Upper lobe of left lung (tissue), 6 donors: ENCODE measurements around the gene ACP3. TPM values are rescaled to one million over a fixed set of nuclear protein-coding genes. Genes with fewer than 3 reads are reported as not detected.
A peak's percentile ranks its signal among the peaks of the same experiment; 100 is the strongest.

Experiments used
- ATAC-seq, 2 donors: fragments of 200-7000 bp; cut with Tn5 transposase; one replicate each; pipeline ENCODE4 v1.9.1; 2022; ENCODE audit warnings: mild to moderate bottlenecking in 2 of 2, moderate library complexity in 2 of 2; ENCODE audit not compliant: low FRiP score in 2 of 2
- DNase-seq, 2 donors: peaks; one replicate each; pipeline ENCODE4 v3.0.0-alpha.2; 2019 to 2020
- H3K27ac ChIP-seq, 4 donors: fragments of 200-600 bp; sonication (generic); one replicate each; pipeline ENCODE4 v1.5.1; 2016 to 2019
- H3K27me3 ChIP-seq, 4 donors: fragments of 200-600 bp; sonication (generic); one replicate each; pipeline ENCODE4 v1.5.1; 2017 to 2019
- H3K36me3 ChIP-seq, 4 donors: fragments of 200-600 bp; sonication (generic); one replicate each; pipeline ENCODE4 v1.5.1; 2016 to 2019
- H3K4me1 ChIP-seq, 4 donors: fragments of 200-600 bp; sonication (generic); one replicate each; pipeline ENCODE4 v1.5.1; 2018 to 2019
- H3K4me3 ChIP-seq, 4 donors: fragments of 200-600 bp; sonication (generic); one replicate each; pipeline ENCODE4 v1.5.1; 2017 to 2019; ENCODE audit warnings: mild to moderate bottlenecking in 2 of 4, moderate library complexity in 1 of 4
- H3K9me3 ChIP-seq, 4 donors: fragments of 200-600 bp; sonication (generic); one replicate each; pipeline ENCODE4 v1.5.1; 2018 to 2019
- CTCF ChIP-seq, 6 experiments: fragments of 450-650 bp in 4 of 6; fragments of 200-600 bp in 2 of 6; sonication (generic) in 2 of 6; IDR thresholded peaks; one replicate each; pipeline ENCODE4 v1.5.1; 2016 to 2019; ENCODE audit warnings: antibody characterized with exemption in 6 of 6
- EP300 ChIP-seq, 4 donors: sonication (generic); formaldehyde crosslinking; IDR thresholded peaks; one replicate each; pipeline ENCODE4 v1.5.1; 2017; ENCODE audit warnings: antibody characterized with exemption in 4 of 4, control low read depth in 2 of 4
- POLR2A ChIP-seq, 4 donors: fragments of 450-650 bp; IDR thresholded peaks; one replicate each; pipeline ENCODE4 v1.5.1; 2016 to 2017; ENCODE audit warnings: antibody characterized with exemption in 4 of 4, mild to moderate bottlenecking in 2 of 4
- POLR2AphosphoS5 ChIP-seq, 2 donors: sonication (generic); formaldehyde crosslinking; IDR thresholded peaks; one replicate each; pipeline ENCODE4 v1.5.1; 2017; ENCODE audit warnings: antibody characterized with exemption in 2 of 2
- WGBS, 2 donors: methylation state at CpG; one replicate each; pipeline ENCODE4 v1.1.5; 2017 to 2018; 5-methylcytosine and 5-hydroxymethylcytosine counted together
- total RNA-seq, 6 donors: library from RNA; depleted of rRNA in 4 of 6; stranded (reverse); fragments of >200 nt in 4 of 6; gene quantifications; one replicate each; pipeline versions ENCODE4 v1.1.0 to v1.2.1, GENCODE V29; 2016 to 2021
- donor health status: DM: no; HTN: no; CAD: no; lungs with moderate emphysema.
- donor health status: DM: no; HTN: yes; CAD: no; lungs with severe emphysema.

Gene ACP3
- total RNA-seq, 6 donors from 2014 or later: 8.8 to 21.6 (median 15.4) TPM

- ATAC-seq (peak; percentile 85 to 93), DNase-seq (peak in 1 of 2 donors; percentile 69)
- peaks cover 0 to 6% (median 0%) of the 10 kb centered on the region in 4 donors for H3K36me3 ChIP-seq
- 17 to 19% methylated on average over 6 of the region's 6 CpGs for WGBS, 2 donors
- H3K9me3 ChIP-seq: no peaks in the 10 kb centered on the region
- no peak for TF ChIP-seq POLR2A (IDR thresholded peaks at IDR 0.05)
- TF ChIP-seq POLR2AphosphoS5 (IDR thresholded peaks at IDR 0.05): no peak
- peak; percentile 77 to 92 (median 88) for TF ChIP-seq CTCF (IDR thresholded peaks at IDR 0.05)
- no peak for TF ChIP-seq EP300 (IDR thresholded peaks at IDR 0.05)
- H3K27ac ChIP-seq: no peak overlapping the region
- H3K4me3 ChIP-seq: no peak overlapping the region
- H3K4me1 ChIP-seq: no peaks in the 10 kb centered on the region
- no peaks in the 10 kb centered on the region for H3K27me3 ChIP-seq
Observed at GRCh38 chr3:132352556-132353143, 35.4 kb downstream of the ACP3 start.

- no peak overlapping the region for H3K4me3 ChIP-seq
- no peaks in the 10 kb centered on the region for H3K9me3 ChIP-seq
- H3K4me1 ChIP-seq: no peaks in the 10 kb centered on the region
- H3K27me3 ChIP-seq: no peaks in the 10 kb centered on the region
- peaks cover 0 to 6% (median 0%) of the 10 kb centered on the region in 4 donors for H3K36me3 ChIP-seq
- H3K27ac ChIP-seq: no peak overlapping the region
- no peak for TF ChIP-seq POLR2A (IDR thresholded peaks at IDR 0.05)
- TF ChIP-seq EP300 (IDR thresholded peaks at IDR 0.05): no peak
- no peak for TF ChIP-seq POLR2AphosphoS5 (IDR thresholded peaks at IDR 0.05)
- no peak for TF ChIP-seq CTCF (IDR thresholded peaks at IDR 0.05)
- WGBS, 2 donors: 78 to 86% methylated on average over 9 of the region's 9 CpGs
- ATAC-seq: no peak
- DNase-seq: no peak
Observed at GRCh38 chr3:132354916-132355702, 37.9 kb downstream of the ACP3 start.

GRCh38 chr3:132356568-132356967 is 39.4 kb downstream of the ACP3 start:
- Histone ChIP-seq H3K9me3 (no peaks in the 10 kb centered on the region), H3K36me3 (peaks cover 0 to 6% (median 0%) of the 10 kb centered on the region in 4 donors), H3K4me3 (no peak overlapping the region), H3K27ac (no peak overlapping the region), H3K27me3 (no peaks in the 10 kb centered on the region), H3K4me1 (no peaks in the 10 kb centered on the region)
- WGBS, 2 donors: 90 to 95% methylated on average over 5 of the region's 5 CpGs
- TF ChIP-seq CTCF (IDR thresholded peaks at IDR 0.05) (no peak), EP300 (IDR thresholded peaks at IDR 0.05) (no peak), POLR2AphosphoS5 (IDR thresholded peaks at IDR 0.05) (no peak)
- ATAC-seq (no peak), DNase-seq (no peak)

GRCh38 chr3:132360717-132361116 is 43.5 kb downstream of the ACP3 start:
- Histone ChIP-seq H3K9me3 (no peaks in the 10 kb centered on the region), H3K27ac (no peak overlapping the region), H3K36me3 (peaks cover 0 to 6% (median 2%) of the 10 kb centered on the region in 4 donors), H3K4me3 (no peak overlapping the region), H3K4me1 (no peaks in the 10 kb centered on the region), H3K27me3 (no peaks in the 10 kb centered on the region)
- 94 to 100% methylated on average over 1 of the region's 1 CpG for WGBS, 2 donors
- DNase-seq (no peak), ATAC-seq (no peak)
- no peak for TF ChIP-seq EP300 (IDR thresholded peaks at IDR 0.05)
- no peak for TF ChIP-seq CTCF (IDR thresholded peaks at IDR 0.05)
- TF ChIP-seq POLR2AphosphoS5 (IDR thresholded peaks at IDR 0.05): no peak
- no peak for TF ChIP-seq POLR2A (IDR thresholded peaks at IDR 0.05)
